ENCODE results near the gene UNC13A.

DNA sequence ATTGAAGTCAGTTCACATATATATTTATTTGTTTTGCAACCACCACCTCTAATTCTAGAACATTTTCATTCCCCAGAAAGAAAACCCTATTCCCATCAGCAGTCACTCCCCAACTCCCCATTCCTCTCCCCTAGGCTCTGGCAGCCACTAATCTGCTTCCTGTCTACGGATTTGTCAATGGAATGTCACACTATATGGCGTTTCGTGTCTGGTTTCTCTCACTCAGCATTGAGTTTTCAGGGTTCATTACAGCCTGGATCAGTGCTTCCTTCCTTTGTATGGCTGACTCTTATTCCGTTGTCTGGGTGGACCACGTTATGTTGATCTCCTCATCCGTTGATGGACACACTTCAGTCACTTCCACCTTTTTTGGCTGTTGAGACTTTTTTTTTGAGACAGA lies 123.4 kb downstream of the UNC13A start:
- TF ChIP-seq, protein P1, sequence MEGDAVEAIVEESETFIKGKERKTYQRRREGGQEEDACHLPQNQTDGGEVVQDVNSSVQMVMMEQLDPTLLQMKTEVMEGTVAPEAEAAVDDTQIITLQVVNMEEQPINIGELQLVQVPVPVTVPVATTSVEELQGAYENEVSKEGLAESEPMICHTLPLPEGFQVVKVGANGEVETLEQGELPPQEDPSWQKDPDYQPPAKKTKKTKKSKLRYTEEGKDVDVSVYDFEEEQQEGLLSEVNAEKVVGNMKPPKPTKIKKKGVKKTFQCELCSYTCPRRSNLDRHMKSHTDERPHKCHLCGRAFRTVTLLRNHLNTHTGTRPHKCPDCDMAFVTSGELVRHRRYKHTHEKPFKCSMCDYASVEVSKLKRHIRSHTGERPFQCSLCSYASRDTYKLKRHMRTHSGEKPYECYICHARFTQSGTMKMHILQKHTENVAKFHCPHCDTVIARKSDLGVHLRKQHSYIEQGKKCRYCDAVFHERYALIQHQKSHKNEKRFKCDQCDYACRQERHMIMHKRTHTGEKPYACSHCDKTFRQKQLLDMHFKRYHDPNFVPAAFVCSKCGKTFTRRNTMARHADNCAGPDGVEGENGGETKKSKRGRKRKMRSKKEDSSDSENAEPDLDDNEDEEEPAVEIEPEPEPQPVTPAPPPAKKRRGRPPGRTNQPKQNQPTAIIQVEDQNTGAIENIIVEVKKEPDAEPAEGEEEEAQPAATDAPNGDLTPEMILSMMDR (IDR thresholded peaks at IDR 0.05): no peak
- no peak for TF ChIP-seq POLR2A (IDR thresholded peaks at IDR 0.05)
- no peak for TF ChIP-seq POLR2AphosphoS5 (IDR thresholded peaks at IDR 0.05)

All from sigmoid colon (tissue), 4 donors.